Activated gamma-delta T cell (primary cell): ENCODE data around the gene GGPS1.
"Not testable (repeated sequence)": the region's sequence is repeated elsewhere in the genome, so short reads cannot be mapped to it uniquely, and the experiment has no call there.

Experiments
- DNase-seq: peaks from one replicate; lab custom pipeline; 2025; lab: John Stamatoyannopoulos, UW
- total RNA-seq, 2 donors: gene quantifications; one replicate each; lab custom pipeline; 2026; lab: John Stamatoyannopoulos, UW

The GGPS1 gene
- total RNA-seq = 13.6 to 14.7 reads per million in 2 donors

DNA sequence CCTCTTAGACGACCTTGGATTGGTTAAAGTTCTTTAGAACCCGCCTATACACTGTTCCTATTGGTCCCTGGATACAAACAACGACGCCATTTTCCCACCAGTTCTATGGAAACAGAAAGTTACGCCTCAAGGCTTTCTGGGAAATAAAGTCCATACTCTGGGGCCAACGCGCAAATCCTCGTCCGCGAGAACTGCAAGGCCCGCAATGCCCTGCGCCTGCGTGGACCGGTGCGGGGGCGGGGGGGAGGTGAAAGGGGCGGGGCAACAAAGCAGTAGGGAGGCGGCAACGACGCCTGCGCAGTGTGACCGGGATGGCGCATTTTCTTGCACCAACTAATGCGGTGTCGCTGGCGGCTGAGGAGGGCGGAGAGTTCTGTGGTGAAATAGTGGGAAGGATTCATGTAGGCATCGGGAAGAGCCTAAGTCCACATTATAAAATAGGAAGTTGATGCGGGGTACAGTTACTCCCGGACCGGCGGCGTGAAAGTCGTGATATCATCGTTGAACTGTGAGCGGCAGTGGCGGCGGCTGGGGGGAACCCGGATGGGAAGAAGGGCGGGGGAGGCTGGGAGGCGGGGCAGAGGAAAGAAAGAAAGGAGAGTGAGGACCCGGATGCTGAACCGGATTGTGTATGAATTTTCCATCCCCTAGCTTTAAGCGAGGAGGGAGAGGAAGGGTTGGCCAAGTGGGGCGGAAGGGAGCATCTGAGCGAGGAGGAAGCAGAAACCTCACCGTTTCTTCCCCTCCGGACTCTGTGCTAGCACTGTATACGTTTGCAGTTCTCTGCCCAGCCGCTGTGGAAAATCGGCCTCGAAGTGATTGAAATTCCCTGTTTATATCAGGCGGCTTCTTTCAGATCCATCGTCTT lies at the start of gene GGPS1:
Gene GGPS1 (plus strand): TSS at position 300 of the 868 bp plus-strand sequence. CDS start 6,695 bp downstream, outside the sequence.
- DNase-seq = peak; percentile 100

- no peak for DNase-seq
Measured at GRCh38 chr1:235278915-235279292, 49.5 kb upstream of the GGPS1 start.

GRCh38 chr1:235279694-235280093 lies 48.7 kb upstream of the GGPS1 start:
- no peak for DNase-seq

DNA sequence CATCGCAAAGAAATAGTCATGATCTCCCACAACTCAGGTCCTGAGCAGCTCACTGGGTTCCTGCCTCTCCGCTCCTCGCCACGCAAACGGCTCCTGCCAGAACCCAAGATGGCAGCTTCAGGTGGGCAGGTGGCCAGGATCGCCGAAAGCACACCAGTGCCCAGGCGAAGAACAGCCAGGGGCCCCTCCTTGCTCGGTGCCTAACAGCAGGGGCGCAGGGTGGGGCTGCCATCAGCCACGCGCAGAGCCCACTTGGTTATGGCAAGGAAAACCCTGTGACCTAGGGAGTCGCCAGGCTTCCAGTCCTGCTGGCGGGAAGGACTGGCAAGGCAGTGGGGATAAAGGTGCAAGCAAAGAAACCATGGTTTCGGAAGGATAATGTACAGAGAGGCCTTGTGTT lies 47.9 kb upstream of the GGPS1 start:
- DNase-seq = no peak

DNA sequence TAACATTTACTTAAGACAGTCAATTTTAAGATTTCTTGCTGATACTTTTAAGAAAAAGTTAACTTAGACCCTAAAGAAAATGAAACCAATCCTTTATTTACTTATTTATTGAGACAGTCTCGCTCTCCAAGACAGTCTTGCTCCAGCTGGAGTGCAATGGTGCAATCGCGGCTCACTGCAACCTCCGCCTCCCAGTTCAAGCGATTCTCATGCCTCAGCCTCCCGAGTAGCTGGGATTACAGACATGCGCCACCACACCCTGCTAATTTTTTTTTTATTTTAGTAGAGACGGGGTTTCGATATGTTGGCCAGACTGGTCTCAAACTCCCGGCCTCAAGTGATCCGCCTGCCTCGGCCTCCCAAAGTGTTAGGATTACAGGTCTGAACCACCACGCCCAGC lies 44.7 kb upstream of the GGPS1 start:
- not testable (repeated sequence) for DNase-seq

DNA sequence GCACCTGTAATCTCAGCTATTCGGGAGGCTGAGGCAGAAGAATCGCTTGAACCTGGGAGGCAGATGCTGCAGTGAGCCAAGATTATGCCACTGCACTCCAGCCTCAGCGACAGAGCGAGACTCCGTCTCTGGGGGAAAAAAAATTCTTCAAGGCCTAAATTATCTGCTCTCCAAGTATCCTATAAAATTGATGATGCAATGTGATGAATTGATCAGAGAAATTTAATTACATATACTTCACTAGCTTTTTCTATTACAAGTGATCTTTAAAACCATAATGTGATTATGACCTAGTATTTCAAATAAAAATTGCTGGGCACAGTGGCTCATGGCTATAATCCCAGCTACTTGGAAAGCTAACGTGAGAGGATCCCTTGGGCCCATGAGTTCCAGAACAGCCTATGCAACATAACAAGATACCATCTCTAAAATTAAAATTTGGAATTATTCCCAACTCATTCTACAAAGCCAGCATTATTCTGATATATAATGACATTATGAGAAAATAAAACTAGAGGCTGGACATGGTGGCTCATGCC lies 44.1 kb upstream of the GGPS1 start:
- DNase-seq = no peak

GRCh38 chr1:235286667-235287066 lies 41.7 kb upstream of the GGPS1 start:
- no peak for DNase-seq

- DNase-seq = no peak
Measured at GRCh38 chr1:235287208-235287882, 41.0 kb upstream of the GGPS1 start.

DNA sequence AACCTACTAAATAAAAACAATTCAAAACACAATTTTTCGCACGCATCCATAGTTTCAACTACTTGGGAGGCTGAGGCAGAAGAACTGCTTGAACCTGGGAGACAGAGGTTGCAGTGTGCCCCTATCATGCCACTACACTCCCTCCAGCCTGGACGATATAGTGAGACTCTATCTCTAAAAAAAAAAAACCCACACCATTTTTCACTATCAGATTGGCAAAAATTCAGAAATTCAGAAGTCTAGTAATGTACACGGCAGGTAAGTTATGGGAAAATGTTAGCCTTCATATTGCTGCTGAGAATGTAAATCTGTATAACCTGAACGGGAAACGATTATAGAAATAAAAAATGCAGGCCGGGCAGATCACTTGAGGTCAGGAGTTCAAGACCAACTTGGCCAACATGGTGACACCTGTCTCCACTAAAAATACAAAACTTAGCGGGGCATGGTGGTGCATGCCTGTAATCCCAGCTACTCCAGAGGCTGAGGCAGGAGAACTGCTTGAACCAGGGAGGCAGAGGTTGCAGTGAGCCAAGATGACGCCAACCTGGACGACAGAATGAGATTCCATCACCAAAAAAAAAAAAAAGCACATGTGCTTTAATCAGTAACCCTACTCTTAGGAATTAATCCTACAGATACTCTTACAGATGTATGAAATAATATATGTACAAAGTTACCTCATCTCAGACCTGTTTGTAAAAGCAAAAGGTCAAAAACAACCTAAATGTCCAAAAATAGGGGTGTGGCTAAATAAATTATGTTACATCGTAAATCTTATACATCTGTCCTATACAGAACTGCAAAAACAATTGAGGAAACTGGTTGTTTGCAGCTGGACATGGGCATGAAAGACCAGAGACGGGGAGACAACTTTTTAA lies 38.3 kb upstream of the GGPS1 start:
- no peak for DNase-seq

DNA sequence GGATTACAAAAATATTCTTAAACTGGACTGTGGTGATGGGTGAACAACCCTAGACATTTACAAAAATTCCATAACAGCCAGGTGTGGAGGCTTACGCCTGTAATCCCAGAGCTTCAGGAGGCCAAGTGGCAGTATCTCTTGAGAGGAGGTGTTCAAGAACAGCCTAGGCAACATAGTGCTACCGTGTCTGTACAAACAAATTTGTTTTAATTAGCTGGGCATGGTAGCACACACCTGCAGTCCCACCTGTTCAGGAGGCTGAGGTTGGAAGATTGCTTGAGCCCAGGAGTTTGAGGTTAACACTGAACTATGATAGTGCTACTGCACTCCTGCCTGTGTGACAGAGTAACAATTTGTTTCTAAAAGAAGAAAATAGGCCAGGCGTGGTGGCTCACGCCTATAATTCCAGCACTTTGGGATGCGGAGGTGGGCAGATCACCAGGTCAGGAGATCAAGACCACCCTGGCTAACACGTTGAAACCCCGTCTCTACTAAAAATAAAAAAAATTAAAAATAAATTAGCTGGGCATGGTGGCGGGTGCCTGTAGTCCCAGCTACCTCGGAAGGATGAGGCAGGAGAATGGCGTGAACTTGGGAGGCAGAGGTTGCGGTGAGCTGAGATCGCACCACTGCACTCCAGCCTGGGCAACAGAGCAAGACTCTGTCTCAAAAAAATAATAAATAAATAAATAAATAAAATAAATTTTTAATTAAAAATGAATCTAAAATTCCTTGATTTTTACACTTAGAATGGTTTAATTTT lies 37.4 kb upstream of the GGPS1 start:
- no peak for DNase-seq

DNA sequence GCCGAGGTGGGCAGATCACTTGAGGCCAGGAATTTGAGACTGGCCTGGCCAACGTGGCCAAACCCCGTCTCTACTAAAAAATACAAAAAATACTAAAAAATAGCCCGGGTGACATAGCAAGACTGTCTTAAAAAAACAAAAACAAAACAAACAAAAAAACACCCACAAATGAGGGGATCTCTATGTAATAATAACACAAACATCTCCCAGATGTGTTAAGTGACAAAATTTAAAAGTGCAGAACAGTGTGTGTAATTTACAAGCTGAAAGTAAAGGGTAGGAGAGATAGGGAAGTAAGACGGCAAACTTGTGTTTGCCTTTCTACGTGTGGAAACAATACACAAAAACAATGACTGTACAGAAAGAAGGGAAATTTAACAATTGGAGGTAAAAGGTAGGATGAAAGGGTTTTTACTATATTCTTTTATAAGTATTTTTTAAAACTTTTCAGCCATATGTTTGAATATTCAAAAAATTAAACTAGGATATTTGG lies 36.7 kb upstream of the GGPS1 start:
- no peak for DNase-seq

DNA sequence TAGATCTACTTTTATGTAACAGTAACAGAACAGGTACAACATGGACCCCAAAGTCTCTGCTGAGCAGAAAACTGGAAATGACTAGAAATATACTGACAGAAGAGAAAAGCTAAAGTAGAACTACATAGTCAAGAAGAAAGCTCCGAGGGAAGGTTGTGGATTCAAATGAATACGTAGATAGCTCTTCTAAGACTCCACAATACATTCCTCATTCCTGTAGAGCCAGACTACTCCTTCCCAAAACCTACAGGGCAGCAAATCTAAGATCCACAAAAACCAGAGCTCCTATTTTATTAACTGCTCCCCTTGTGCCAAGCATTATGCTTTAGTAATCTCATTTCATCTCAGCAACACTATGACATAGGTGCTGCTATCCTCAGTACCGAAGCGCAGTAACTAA lies 35.6 kb upstream of the GGPS1 start:
- DNase-seq = no peak

DNA sequence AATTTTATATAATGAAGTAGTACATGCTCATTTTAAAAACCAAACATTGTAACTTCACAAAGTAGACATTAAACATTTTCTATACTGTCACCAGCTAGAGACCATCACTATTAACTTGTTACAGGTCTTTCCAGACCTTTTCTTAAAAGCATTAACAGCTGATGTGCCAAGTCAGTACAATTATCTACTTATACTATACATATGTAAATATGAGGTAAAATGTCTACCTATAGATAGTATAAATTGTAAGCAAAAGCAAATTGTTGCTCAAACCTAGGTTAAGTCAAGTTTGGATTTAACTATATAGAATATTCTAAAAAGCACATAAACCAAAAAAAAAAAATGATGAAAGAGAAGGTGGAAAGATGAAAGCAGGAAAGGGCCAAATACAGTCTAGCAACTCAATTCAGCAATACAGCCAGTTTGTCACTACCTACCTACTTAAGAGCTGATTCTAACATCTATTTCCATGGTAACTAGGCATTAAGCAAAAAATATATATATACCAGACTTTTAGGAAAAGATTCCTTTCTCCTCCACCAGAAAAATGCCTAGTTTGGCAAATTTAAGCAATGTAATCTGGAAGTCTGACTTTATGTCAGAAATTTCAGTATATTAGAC lies 34.9 kb upstream of the GGPS1 start:
- no peak for DNase-seq

DNA sequence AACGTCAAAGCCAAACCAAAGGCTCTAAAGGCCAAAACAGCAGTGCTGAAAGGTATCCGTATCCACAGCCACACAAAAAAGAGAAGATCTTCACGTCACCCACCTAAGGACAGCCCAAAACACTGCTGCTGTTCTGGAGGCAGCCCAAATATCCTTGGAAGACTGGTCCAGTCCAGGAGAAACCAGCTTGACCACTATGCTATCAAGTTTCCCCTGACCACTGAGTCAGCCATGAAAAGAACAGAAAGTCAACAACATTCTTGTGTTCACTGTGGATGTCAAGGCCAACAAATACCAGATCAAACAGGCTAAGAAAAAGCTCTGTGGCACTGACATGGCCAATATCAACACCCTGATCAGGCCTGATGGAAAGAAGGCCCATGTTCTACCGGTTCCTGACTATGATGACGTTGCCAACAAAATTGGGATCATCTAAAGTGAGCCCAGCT lies 32.4 kb upstream of the GGPS1 start:
- DNase-seq = no peak

DNA sequence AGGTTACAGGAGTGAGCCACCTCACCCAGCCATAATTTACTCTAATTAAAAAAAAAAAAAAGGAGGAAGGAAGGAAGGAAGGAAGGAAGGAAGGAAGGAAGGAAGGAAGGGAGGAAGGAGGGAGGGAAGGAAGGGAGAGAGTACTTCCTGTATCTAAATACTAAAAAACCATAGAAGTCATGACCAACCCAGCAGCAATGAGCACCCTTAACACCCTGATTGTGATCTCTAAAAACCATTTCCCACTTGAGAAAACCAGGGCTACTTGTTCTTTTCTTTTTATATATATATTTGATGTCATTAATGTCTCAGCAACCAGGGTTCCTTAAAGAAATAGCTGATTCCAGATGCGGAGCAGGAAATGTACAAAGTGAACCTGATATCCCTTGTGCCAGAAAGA lies 31.6 kb upstream of the GGPS1 start:
- DNase-seq = no peak

DNA sequence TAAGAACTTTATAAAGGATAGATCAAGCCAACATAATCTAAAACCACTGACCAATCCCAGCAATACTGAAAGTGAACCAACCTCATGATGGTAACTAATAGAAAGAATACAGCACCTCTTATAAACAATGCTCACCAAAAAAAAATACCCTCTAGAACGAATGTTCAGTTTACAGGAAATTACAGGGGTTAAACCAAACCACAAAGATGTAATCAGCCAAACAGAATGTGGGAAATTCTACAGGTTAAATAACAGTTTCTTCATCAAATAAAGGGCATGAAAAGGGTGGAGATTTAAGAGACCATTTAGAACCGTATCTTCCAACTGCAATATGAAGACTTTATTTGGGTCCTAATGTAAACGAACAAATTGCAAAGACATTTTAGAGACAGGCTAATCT lies 30.8 kb upstream of the GGPS1 start:
- no peak for DNase-seq

DNA sequence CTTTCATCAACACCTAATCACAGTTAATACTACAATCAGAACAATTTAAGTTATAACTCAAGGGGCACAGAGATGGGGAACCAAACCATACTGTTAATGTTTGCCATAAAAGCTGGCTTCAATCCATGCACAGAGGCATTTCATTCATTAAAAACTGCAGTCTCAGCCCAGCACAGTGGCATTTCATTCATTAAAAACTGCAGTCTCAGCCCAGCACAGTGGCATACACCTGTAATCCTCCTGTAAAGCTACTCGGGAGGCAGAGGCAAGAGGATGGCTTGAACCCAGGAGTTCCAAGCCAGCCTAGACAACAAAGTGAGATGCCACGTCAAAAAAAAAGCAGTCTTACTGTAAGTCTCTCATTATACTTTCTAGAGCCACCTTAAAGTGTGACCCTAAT lies 29.6 kb upstream of the GGPS1 start:
- DNase-seq = no peak

- no peak for DNase-seq
Measured at GRCh38 chr1:235299169-235299858, 29.1 kb upstream of the GGPS1 start.

DNA sequence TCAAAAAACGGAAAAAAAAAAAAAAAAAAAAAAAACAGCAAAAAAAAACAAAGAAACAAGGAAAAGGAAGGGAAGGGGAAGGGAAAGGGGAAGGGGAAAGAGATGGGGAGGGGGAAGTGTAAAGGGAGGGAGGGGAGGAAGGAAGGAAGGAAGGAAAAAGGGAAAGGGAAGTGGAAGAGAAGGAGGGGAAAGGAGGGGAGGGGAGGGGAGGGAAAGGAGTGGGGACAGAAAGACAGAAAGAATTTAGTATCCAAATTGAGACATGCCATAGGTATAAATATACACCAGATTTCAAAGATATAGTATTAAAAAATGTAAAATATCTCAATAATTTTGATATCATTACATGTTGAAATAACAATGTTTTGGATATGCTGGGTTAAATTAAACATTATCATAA lies 26.2 kb upstream of the GGPS1 start:
- no peak for DNase-seq
